Stimulated activated CD8-positive, alpha-beta memory T cell treated with anti-CD3 and anti-CD28 coated beads, Interleukin-12 subunit alpha, Interleukin-12 subunit beta, amount 100 ng/mL, for 4 hours (primary cell): ENCODE data around the gene AMOT.
"Not testable (repeated sequence)": the region's sequence is repeated elsewhere in the genome, so short reads cannot be mapped to it uniquely, and the experiment has no call there.

Experiments
- DNase-seq: peaks from one replicate; pipeline ENCODE4 v3.0.0-alpha.2; 2020; ENCODE audit warnings: low read depth

The AMOT gene

GRCh38 chrX:112840382-112841113, at the start of gene AMOT:
AMOT (minus strand) TSS chrX:112840831; CDS start chrX:112823126, 17,705 bp downstream.
- DNase-seq: peak; percentile 41

GRCh38 chrX:112889400-112889799, 48.8 kb upstream of the AMOT start:
- DNase-seq: no peak

DNA sequence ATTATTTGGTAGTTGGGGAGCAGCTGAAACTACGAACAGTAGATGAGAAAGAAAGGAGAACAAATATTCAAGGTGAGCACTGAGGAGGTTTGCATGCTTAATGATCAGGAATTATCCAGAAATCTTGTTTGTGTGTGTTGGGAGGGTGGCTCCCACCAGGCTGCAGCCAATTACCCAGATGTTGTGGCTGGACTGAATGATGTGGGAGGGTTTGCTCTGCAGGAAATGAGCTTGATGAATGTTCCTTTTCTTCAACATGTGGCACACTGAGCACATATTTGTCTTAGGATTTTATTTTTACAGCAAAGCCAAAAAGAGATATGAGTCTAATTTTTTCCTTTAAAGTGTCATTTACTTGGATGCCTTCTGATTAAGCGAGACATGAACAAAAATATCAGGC, 48.3 kb upstream of the AMOT start:
- no peak for DNase-seq

GRCh38 chrX:112877771-112878173, 37.1 kb upstream of the AMOT start:
- no peak for DNase-seq

DNA sequence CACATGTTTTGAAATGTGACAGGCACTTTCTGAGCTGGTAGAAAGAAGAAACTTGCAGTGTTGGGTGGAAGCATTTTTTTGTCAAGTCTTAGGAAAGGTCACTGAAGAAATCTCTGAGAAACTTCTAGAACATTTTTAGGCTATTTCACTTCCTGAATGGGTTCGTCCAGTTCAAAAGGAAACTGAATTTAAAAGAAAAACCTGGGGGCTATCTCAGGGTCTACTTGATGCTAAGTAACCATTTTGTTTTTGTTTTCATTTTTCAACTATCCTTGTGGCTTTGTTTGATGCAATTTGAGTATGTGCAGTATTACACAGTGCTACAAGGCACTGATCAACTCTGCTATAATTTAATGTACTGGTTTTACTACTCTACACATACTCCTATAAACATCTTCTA, 34.0 kb upstream of the AMOT start:
- DNase-seq: no peak

DNA sequence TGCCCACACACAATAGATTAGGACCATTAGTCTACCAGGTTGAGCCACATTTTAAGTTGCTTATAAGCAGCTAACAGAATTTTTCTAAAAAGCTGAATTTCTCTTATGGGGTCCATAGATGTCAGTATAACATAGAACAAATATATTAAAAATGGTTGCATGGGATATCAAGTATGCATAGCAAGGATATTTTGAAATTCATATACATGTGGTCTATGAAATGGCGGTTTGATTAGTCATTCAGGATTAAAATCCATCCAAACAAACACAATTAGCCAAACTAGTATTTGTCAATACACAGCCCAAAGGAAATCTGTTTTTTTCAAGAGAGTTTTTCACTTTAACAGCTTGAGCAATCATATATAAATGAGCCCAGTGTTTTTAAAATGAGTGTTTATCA, 33.5 kb upstream of the AMOT start:
- no peak for DNase-seq

DNA sequence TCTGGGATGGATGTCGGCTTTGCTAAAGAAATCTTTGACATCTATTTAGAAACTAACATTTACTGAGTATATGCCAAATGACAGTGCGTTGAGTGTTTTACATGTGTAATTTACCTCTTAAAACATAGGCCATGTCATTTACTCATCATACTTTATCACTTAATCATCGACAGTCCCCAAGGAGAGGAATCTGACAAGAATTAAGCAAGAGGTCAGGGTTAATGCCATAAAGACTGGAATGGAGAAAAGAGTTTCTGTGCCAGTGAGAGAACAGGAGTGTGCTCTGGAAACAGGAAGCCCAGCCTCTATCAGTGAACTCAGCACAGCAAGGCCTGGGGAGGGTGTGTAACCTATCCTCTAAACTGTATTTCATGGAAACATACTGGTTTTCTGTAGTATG, 28.0 kb upstream of the AMOT start:
- no peak for DNase-seq

GRCh38 chrX:112867570-112867969, 26.9 kb upstream of the AMOT start:
- DNase-seq: no peak

DNA sequence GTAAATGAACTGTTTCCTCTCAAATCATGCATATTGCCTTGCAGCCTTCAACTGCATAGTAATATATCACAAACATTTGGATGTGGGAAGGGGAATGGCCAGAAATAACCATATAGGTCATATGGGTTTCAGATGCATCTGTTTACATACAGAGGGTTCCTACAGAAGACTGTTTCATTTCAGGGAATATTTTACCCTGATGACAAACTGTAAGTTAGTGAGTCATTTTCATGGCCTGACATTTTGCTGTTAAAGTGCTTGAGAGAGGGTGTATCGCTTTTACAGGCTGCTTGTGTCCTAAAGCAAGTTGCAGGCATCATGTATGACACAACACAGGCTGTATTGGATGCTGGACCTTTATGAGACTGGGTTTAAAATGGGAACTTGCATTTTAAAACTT, 25.5 kb upstream of the AMOT start:
- no peak for DNase-seq

DNA sequence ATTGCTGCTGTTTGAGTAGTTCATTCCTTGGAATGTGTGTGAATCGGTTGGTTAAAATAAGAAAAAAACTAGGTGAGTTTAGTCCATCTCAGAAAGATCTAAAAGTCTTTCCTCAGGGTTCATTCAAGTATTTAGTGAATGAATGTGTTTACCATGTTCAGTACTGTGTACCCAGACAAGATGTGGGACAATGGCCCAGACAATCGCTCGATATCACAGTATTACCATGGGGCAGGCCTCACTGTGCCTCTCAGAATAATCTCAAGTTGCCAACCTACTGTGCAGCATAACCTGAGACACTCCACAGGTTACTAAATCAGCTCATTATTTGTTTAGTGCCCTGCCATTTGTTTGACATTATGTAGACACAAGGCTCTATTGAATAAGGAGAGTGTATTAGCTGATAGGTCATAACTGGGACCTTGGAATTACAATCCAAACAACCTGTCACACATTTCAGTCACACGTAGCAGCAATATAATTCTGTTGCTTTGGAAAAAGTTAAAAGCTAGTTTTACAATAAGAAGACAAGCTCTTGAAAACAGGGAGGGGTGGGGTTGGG, 24.9 kb upstream of the AMOT start:
- no peak for DNase-seq

- DNase-seq: no peak
These were observed 23.2 kb upstream of the AMOT start for GRCh38 chrX:112863850-112864249.

DNA sequence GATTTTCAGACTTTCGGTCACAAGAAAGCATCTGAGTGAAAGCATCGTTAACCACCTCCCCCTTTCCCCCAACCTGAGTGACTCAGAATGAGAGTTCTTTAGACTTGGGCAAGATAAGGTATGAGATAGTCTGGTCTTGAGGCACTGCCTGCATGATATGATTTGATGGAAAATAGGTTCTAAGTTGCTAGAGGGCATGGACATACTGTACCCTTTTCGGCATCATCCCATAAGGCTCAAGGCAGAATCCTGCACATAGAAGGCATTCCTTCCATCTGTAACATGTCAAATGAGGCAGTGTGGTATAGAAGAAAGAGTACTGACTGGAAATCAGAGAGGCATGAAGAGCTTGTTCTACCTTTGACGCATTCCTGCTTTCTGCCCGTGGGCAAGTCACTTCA, 16.8 kb upstream of the AMOT start:
- DNase-seq: no peak

DNA sequence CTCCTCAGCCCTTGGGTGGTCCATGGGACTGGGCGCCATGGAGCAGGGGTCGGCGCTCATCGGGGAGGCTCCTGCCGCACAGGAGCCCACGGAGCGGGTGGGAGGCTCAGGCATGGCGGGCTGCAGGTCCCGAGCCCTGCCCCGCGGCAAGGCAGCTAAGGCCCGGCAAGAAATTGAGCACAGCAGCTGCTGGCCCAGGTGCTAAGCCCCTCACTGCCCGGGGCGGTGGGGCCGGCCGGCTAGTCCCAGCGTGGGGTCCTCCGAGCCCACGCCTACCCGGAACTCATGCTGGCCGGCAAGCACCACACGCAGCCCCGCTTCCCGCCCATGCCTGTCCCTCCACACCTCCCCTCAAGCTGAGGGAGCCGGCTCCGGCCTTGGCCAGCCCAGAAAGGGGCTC, 14.3 kb upstream of the AMOT start:
- DNase-seq: not testable (repeated sequence)

DNA sequence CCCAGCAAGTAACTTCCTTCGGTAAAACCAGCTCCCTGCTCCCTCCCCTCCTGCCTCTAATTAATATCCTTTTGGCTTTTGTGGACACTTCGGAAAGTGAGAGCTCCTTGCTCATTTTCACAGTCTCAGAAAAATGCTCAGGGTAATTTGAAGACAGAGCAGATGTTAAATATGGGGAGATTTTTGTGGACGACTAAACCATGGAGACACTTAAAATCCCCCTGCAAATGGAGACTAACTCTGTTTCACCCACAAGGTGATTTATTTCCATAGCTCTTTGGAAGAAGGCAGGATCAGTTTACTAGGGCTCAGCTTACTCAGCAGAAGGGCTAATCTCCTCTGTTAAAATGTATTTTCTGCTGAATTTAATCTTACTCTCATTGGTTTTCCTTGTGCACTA, 12.2 kb upstream of the AMOT start:
- DNase-seq: no peak

- no peak for DNase-seq
These were observed 11.2 kb upstream of the AMOT start for GRCh38 chrX:112851806-112852205.

DNA sequence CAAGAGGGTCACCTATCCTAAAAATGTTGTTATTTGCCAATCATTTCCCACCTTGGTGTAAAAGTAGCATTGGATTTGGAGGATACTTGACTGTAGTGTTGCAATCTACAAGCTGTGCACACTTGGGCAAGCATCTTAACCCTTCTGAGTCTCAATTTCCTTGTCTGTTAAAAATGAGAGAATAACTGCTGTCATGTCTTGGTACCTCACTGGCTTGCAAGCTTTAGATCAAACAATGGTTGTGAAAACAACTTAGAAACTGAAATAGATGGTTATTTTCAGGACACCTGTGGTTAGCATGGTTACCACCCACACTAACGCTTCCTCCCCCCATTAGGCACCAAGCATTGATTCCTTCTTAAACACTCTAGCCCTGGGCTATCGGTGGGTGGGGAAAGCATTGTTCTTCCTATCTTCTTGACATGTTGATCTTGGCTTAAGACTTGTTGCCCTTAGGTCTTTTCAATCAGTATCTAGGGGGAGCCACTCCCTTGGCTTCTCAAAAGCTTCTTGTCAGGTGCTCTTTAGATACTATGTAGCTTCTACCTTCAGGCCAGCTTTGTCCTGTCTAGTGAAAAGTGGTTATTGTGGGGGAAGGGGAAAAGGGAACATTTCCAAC, 10.6 kb upstream of the AMOT start:
- no peak for DNase-seq

DNA sequence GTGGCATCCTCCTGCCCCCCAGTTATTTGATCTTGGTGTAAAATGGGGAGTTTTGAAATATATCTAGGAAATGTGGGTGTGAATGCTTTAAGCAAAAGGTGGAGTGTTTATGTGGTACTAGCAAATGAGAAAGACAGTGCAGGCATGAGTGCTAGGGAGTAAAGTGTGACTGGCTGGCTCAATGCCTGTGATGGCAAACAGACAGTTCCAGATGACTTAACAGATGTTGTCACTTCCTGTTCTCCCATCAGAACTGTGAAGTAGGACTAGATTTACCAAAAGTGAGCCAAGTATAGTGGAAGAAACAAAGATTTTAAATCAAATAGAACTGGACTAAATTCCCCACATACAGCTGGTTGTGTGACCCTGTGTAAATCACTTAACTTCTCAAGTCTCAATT, 8.4 kb upstream of the AMOT start:
- DNase-seq: no peak

GRCh38 chrX:112846782-112847181, 6.2 kb upstream of the AMOT start:
- no peak for DNase-seq

DNA sequence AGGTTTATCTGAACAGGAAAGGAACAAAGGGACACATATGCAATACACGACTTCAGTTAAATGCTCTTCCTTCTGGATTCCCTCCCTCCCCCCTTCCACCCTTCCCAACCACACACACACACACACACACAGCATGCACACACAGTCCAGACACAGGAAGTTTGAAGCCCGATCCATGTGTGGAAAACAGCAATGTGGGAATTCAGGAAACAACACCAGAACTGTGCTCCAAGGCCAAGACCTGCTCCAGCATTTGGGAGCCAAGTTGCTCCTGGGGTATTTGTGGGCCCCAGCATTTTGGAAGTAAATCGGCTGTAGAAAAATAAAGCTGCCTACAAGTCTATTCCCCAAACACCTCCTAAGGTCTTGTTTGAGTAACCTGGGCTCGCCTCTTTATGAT, 5.6 kb upstream of the AMOT start:
- no peak for DNase-seq

DNA sequence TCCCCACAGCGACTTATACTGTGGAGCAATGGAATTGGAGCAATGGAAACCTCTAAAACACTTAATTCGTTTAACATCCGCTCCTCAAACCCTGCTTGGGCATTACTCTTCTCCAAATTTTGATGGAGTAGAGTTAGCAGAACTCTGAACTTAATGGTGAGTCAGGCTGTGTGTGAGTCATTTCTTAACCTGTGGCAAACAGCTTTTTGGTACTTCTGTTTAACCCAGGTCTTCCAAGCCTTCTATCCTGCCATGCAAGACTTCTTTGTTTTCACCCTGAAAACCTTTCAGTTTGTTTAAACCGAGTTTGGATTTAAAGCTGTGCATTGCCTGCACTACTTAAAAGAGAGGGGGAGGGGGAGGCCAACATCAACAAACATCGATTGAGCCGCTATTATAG, 3.6 kb upstream of the AMOT start:
- no peak for DNase-seq

DNA sequence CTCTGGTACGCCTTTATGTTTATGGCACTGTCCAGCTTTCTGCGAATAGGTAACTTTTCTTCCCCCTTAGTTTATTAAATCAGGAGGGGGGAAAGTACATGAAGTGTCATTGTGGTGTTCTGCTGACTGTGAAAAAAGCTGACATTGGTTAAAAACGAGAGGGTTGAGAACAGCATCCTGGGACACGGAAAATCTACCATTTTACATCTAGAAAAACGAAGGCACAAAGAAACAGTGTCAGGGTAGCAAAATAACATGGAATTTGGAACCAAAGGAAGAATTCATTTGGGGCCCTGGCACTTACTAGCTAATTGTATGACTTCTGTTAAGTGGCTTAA, 1.2 kb upstream of the AMOT start:
- no peak for DNase-seq

GRCh38 chrX:112841114-112841819, 636 bp upstream of the AMOT start:
- DNase-seq: peak; percentile 53

- no peak for DNase-seq
These were observed 775 bp downstream of the AMOT start for GRCh38 chrX:112839856-112840255.
